ENCODE data around the gene OVAAL.

OVAAL gene

GRCh38 chr1:180558664-180559063 is at the start of gene OVAAL:
Gene OVAAL, plus strand, starts transcription at chr1:180558964.
- Histone ChIP-seq H3K36me3 (ENCODE audit: control insufficient read depth in 5 of 5, insufficient read depth in 5 of 5, low read length in 5 of 5) (no peaks in the 10 kb centered on the region), H3K27me3 (ENCODE audit: control insufficient read depth in 5 of 5, insufficient read depth in 4 of 5, low read length in 5 of 5) (no peaks in the 10 kb centered on the region), H3K27ac (ENCODE audit: low read depth, low read length) (no peak within 1 kb of the TSS), H3K9ac (ENCODE audit: low read length in 5 of 5) (no peak within 1 kb of the TSS), H3K4me1 (ENCODE audit: control insufficient read depth in 5 of 5, insufficient read depth in 5 of 5, low read length in 5 of 5) (peaks cover 0 to 8% (median 0%) of the 10 kb centered on the region in 5 donors), H3K4me3 (ENCODE audit: low read depth in 1 of 5, low read length in 5 of 5) (no peak within 1 kb of the TSS), H3K9me3 (ENCODE audit: control insufficient read depth in 5 of 5, low read length in 5 of 5) (no peaks in the 10 kb centered on the region)

GRCh38 chr1:180510882-180511281 is 47.9 kb upstream of the OVAAL start:
- Histone ChIP-seq H3K27me3 (ENCODE audit: control insufficient read depth in 5 of 5, insufficient read depth in 4 of 5, low read length in 5 of 5) (peaks cover 0 to 4% (median 0%) of the 10 kb centered on the region in 5 donors), H3K9ac (ENCODE audit: low read length in 5 of 5) (no peak overlapping the region), H3K4me1 (ENCODE audit: control insufficient read depth in 5 of 5, insufficient read depth in 5 of 5, low read length in 5 of 5) (peaks cover 0 to under 1% (median under 1%) of the 10 kb centered on the region in 5 donors), H3K27ac (ENCODE audit: low read depth, low read length) (no peak overlapping the region), H3K36me3 (ENCODE audit: control insufficient read depth in 5 of 5, insufficient read depth in 5 of 5, low read length in 5 of 5) (no peaks in the 10 kb centered on the region), H3K4me3 (ENCODE audit: low read depth in 1 of 5, low read length in 5 of 5) (no peak overlapping the region), H3K9me3 (ENCODE audit: control insufficient read depth in 5 of 5, low read length in 5 of 5) (no peaks in the 10 kb centered on the region)

- no peak overlapping the region for H3K4me3 ChIP-seq (ENCODE audit: low read depth in 1 of 5, low read length in 5 of 5)
- peaks cover 0 to 4% (median 0%) of the 10 kb centered on the region in 5 donors for H3K27me3 ChIP-seq (ENCODE audit: control insufficient read depth in 5 of 5, insufficient read depth in 4 of 5, low read length in 5 of 5)
- H3K4me1 ChIP-seq (ENCODE audit: control insufficient read depth in 5 of 5, insufficient read depth in 5 of 5, low read length in 5 of 5) = peaks cover 0 to 5% (median 4%) of the 10 kb centered on the region in 5 donors
- H3K9me3 ChIP-seq (ENCODE audit: control insufficient read depth in 5 of 5, low read length in 5 of 5) = no peaks in the 10 kb centered on the region
- H3K27ac ChIP-seq (ENCODE audit: low read depth, low read length) = no peak overlapping the region
- no peaks in the 10 kb centered on the region for H3K36me3 ChIP-seq (ENCODE audit: control insufficient read depth in 5 of 5, insufficient read depth in 5 of 5, low read length in 5 of 5)
- no peak overlapping the region for H3K9ac ChIP-seq (ENCODE audit: low read length in 5 of 5)
Observed at GRCh38 chr1:180513531-180513930, 45.2 kb upstream of the OVAAL start.

GRCh38 chr1:180515364-180515763 is 43.4 kb upstream of the OVAAL start:
- peaks cover 0 to 13% (median 5%) of the 10 kb centered on the region in 5 donors for H3K4me1 ChIP-seq (ENCODE audit: control insufficient read depth in 5 of 5, insufficient read depth in 5 of 5, low read length in 5 of 5)
- H3K27ac ChIP-seq (ENCODE audit: low read depth, low read length) = no peak overlapping the region
- H3K9me3 ChIP-seq (ENCODE audit: control insufficient read depth in 5 of 5, low read length in 5 of 5) = no peaks in the 10 kb centered on the region
- H3K36me3 ChIP-seq (ENCODE audit: control insufficient read depth in 5 of 5, insufficient read depth in 5 of 5, low read length in 5 of 5) = no peaks in the 10 kb centered on the region
- no peak overlapping the region for H3K9ac ChIP-seq (ENCODE audit: low read length in 5 of 5)
- peaks cover 0 to 4% (median 0%) of the 10 kb centered on the region in 5 donors for H3K27me3 ChIP-seq (ENCODE audit: control insufficient read depth in 5 of 5, insufficient read depth in 4 of 5, low read length in 5 of 5)
- H3K4me3 ChIP-seq (ENCODE audit: low read depth in 1 of 5, low read length in 5 of 5) = no peak overlapping the region

GRCh38 chr1:180515857-180516388 is 42.8 kb upstream of the OVAAL start:
- H3K27ac ChIP-seq (ENCODE audit: low read depth, low read length) = no peak overlapping the region
- no peaks in the 10 kb centered on the region for H3K36me3 ChIP-seq (ENCODE audit: control insufficient read depth in 5 of 5, insufficient read depth in 5 of 5, low read length in 5 of 5)
- no peaks in the 10 kb centered on the region for H3K9me3 ChIP-seq (ENCODE audit: control insufficient read depth in 5 of 5, low read length in 5 of 5)
- H3K4me3 ChIP-seq (ENCODE audit: low read depth in 1 of 5, low read length in 5 of 5) = no peak overlapping the region
- peaks cover 0 to 13% (median 5%) of the 10 kb centered on the region in 5 donors for H3K4me1 ChIP-seq (ENCODE audit: control insufficient read depth in 5 of 5, insufficient read depth in 5 of 5, low read length in 5 of 5)
- no peak overlapping the region for H3K9ac ChIP-seq (ENCODE audit: low read length in 5 of 5)
- H3K27me3 ChIP-seq (ENCODE audit: control insufficient read depth in 5 of 5, insufficient read depth in 4 of 5, low read length in 5 of 5) = peaks cover 0 to 4% (median 0%) of the 10 kb centered on the region in 5 donors

GRCh38 chr1:180519846-180520245 is 38.9 kb upstream of the OVAAL start:
- Histone ChIP-seq H3K36me3 (ENCODE audit: control insufficient read depth in 5 of 5, insufficient read depth in 5 of 5, low read length in 5 of 5) (no peaks in the 10 kb centered on the region), H3K9me3 (ENCODE audit: control insufficient read depth in 5 of 5, low read length in 5 of 5) (no peaks in the 10 kb centered on the region), H3K4me1 (ENCODE audit: control insufficient read depth in 5 of 5, insufficient read depth in 5 of 5, low read length in 5 of 5) (peaks cover 0 to 13% (median 5%) of the 10 kb centered on the region in 5 donors), H3K27ac (ENCODE audit: low read depth, low read length) (no peak overlapping the region), H3K27me3 (ENCODE audit: control insufficient read depth in 5 of 5, insufficient read depth in 4 of 5, low read length in 5 of 5) (peaks cover 0 to under 1% (median 0%) of the 10 kb centered on the region in 5 donors), H3K4me3 (ENCODE audit: low read depth in 1 of 5, low read length in 5 of 5) (no peak overlapping the region), H3K9ac (ENCODE audit: low read length in 5 of 5) (no peak overlapping the region)

GRCh38 chr1:180521474-180522212 is 37.1 kb upstream of the OVAAL start:
- H3K27me3 ChIP-seq (ENCODE audit: control insufficient read depth in 5 of 5, insufficient read depth in 4 of 5, low read length in 5 of 5) = peaks cover 0 to 2% (median 0%) of the 10 kb centered on the region in 5 donors
- H3K9me3 ChIP-seq (ENCODE audit: control insufficient read depth in 5 of 5, low read length in 5 of 5) = no peaks in the 10 kb centered on the region
- H3K27ac ChIP-seq (ENCODE audit: low read depth, low read length) = no peak overlapping the region
- H3K4me1 ChIP-seq (ENCODE audit: control insufficient read depth in 5 of 5, insufficient read depth in 5 of 5, low read length in 5 of 5) = peaks cover 0 to 20% (median 0%) of the 10 kb centered on the region in 5 donors
- H3K36me3 ChIP-seq (ENCODE audit: control insufficient read depth in 5 of 5, insufficient read depth in 5 of 5, low read length in 5 of 5) = no peaks in the 10 kb centered on the region
- H3K4me3 ChIP-seq (ENCODE audit: low read depth in 1 of 5, low read length in 5 of 5) = no peak overlapping the region
- no peak overlapping the region for H3K9ac ChIP-seq (ENCODE audit: low read length in 5 of 5)

- Histone ChIP-seq H3K9me3 (ENCODE audit: control insufficient read depth in 5 of 5, low read length in 5 of 5) (no peaks in the 10 kb centered on the region), H3K27me3 (ENCODE audit: control insufficient read depth in 5 of 5, insufficient read depth in 4 of 5, low read length in 5 of 5) (peaks cover 0 to 2% (median 0%) of the 10 kb centered on the region in 5 donors), H3K36me3 (ENCODE audit: control insufficient read depth in 5 of 5, insufficient read depth in 5 of 5, low read length in 5 of 5) (no peaks in the 10 kb centered on the region), H3K27ac (ENCODE audit: low read depth, low read length) (no peak overlapping the region), H3K4me1 (ENCODE audit: control insufficient read depth in 5 of 5, insufficient read depth in 5 of 5, low read length in 5 of 5) (peaks cover 0 to 20% (median 0%) of the 10 kb centered on the region in 5 donors), H3K9ac (ENCODE audit: low read length in 5 of 5) (no peak overlapping the region), H3K4me3 (ENCODE audit: low read depth in 1 of 5, low read length in 5 of 5) (no peak overlapping the region)
Observed at GRCh38 chr1:180522213-180522515, 36.6 kb upstream of the OVAAL start.

- Histone ChIP-seq H3K36me3 (ENCODE audit: control insufficient read depth in 5 of 5, insufficient read depth in 5 of 5, low read length in 5 of 5) (no peaks in the 10 kb centered on the region), H3K4me1 (ENCODE audit: control insufficient read depth in 5 of 5, insufficient read depth in 5 of 5, low read length in 5 of 5) (peaks cover 0 to 24% (median 0%) of the 10 kb centered on the region in 5 donors), H3K9me3 (ENCODE audit: control insufficient read depth in 5 of 5, low read length in 5 of 5) (no peaks in the 10 kb centered on the region), H3K27ac (ENCODE audit: low read depth, low read length) (no peak overlapping the region), H3K9ac (ENCODE audit: low read length in 5 of 5) (no peak overlapping the region), H3K27me3 (ENCODE audit: control insufficient read depth in 5 of 5, insufficient read depth in 4 of 5, low read length in 5 of 5) (peaks cover 0 to 2% (median 0%) of the 10 kb centered on the region in 5 donors), H3K4me3 (ENCODE audit: low read depth in 1 of 5, low read length in 5 of 5) (no peak overlapping the region)
Observed at GRCh38 chr1:180524160-180524914, 34.4 kb upstream of the OVAAL start.
